CD4-positive, alpha-beta memory T cell (primary cell): ENCODE results near the gene VPS26B. TPM values are rescaled to one million over a fixed set of nuclear protein-coding genes. Genes with fewer than 3 reads are reported as not detected.
"Not testable (repeated sequence)": the region's sequence is repeated elsewhere in the genome, so short reads cannot be mapped to it uniquely, and the experiment has no call there.

Experiments used
- CTCF ChIA-PET: fragments of 350-600 bp; sonication (Branson Sonifier 250); formaldehyde crosslinking; loops from one replicate; lab custom pipeline; 2021; ENCODE audit warnings: inconsistent platforms; ENCODE audit not compliant: partially characterized antibody; lab: Charles Lee
- POLR2A ChIA-PET: fragments of 350-600 bp; sonication (Branson Sonifier 250); formaldehyde crosslinking; loops from one replicate; lab custom pipeline; 2021; ENCODE audit not compliant: partially characterized antibody; lab: Charles Lee
- DNase-seq, 5 donors: peaks; one replicate each; pipeline versions ENCODE4 v3.0.0 to v3.0.0-alpha.2; 2020 to 2022; ENCODE audit warnings: mixed read lengths in 1 of 5
- H3K27ac ChIP-seq: one replicate; pipeline ENCODE4 v1.7.0; 2013; ENCODE audit warnings: low read depth, low read length
- H3K27me3 ChIP-seq: 2 replicates; pipeline ENCODE4 v1.7.0; 2013; ENCODE audit warnings: mild to moderate bottlenecking, low read length, moderate library complexity; ENCODE audit not compliant: insufficient read depth
- H3K36me3 ChIP-seq: 2 replicates; pipeline ENCODE4 v1.7.0; 2013; ENCODE audit warnings: mild to moderate bottlenecking, low read length, moderate library complexity; ENCODE audit not compliant: insufficient read depth
- H3K4me1 ChIP-seq: 2 replicates; pipeline ENCODE4 v1.7.0; 2013; ENCODE audit warnings: mild to moderate bottlenecking, low read length, moderate library complexity; ENCODE audit not compliant: insufficient read depth
- H3K4me3 ChIP-seq, 2 donors: one replicate each; pipeline ENCODE4 v1.7.0; 2013; ENCODE audit warnings: low read length in 2 of 2, mild to moderate bottlenecking in 1 of 2
- H3K9me3 ChIP-seq, 2 donors: one replicate each; pipeline ENCODE4 v1.7.0; 2013; ENCODE audit warnings: low read length in 2 of 2, control low read depth in 1 of 2; ENCODE audit not compliant: control insufficient read depth in 1 of 2
- H3K27ac Mint-ChIP-seq, 7 donors: one replicate each; pipeline ENCODE4 v1.8.0; 2020 to 2021; ENCODE audit warnings: mixed read lengths in 7 of 7, mild to moderate bottlenecking in 6 of 7, inconsistent platforms in 3 of 7, moderate library complexity in 3 of 7
- H3K27me3 Mint-ChIP-seq, 2 donors: one replicate each; pipeline ENCODE4 v1.8.0; 2020 to 2021; ENCODE audit warnings: mixed read lengths in 2 of 2
- H3K36me3 Mint-ChIP-seq, 2 donors: one replicate each; pipeline ENCODE4 v1.8.0; 2020 to 2021; ENCODE audit warnings: mixed read lengths in 2 of 2, inconsistent platforms in 1 of 2, mild to moderate bottlenecking in 1 of 2
- H3K4me1 Mint-ChIP-seq, 4 donors: one replicate each; pipeline ENCODE4 v1.8.0; 2020 to 2021; ENCODE audit warnings: mixed read lengths in 4 of 4, mild to moderate bottlenecking in 1 of 4
- H3K4me3 Mint-ChIP-seq, 8 donors: one replicate each; pipeline ENCODE4 v1.8.0; 2020 to 2021; ENCODE audit warnings: mixed read lengths in 8 of 8, mild to moderate bottlenecking in 7 of 8, moderate library complexity in 6 of 8, inconsistent platforms in 3 of 8
- H3K9me3 Mint-ChIP-seq, 8 donors: one replicate each; pipeline ENCODE4 v1.8.0; 2020 to 2021; ENCODE audit warnings: mixed read lengths in 8 of 8, mild to moderate bottlenecking in 5 of 8, inconsistent platforms in 3 of 8, moderate library complexity in 1 of 8
- intact Hi-C: fragments of 100-400 bp; cut with micrococcal nuclease; formaldehyde crosslinking; loops from one replicate; pipeline ENCODE4 v1.15.1; 2023
- polyA plus RNA-seq, 2 donors: library from polyadenylated mRNA; unstranded; fragments of 300-500 nt; fragmentation: Illumina TruSeq; gene quantifications; one replicate each; pipeline ENCODE4 v1.2.3, GENCODE V29; 2021
- total RNA-seq, 2 experiments: library from RNA; stranded (reverse); gene quantifications; one replicate each; pipeline ENCODE4 v1.2.3, GENCODE V29; 2021

VPS26B gene
- total and polyA plus RNA-seq, 4 experiments from 2014 or later = 49.6 to 76.6 (median 64.4) TPM

DNA sequence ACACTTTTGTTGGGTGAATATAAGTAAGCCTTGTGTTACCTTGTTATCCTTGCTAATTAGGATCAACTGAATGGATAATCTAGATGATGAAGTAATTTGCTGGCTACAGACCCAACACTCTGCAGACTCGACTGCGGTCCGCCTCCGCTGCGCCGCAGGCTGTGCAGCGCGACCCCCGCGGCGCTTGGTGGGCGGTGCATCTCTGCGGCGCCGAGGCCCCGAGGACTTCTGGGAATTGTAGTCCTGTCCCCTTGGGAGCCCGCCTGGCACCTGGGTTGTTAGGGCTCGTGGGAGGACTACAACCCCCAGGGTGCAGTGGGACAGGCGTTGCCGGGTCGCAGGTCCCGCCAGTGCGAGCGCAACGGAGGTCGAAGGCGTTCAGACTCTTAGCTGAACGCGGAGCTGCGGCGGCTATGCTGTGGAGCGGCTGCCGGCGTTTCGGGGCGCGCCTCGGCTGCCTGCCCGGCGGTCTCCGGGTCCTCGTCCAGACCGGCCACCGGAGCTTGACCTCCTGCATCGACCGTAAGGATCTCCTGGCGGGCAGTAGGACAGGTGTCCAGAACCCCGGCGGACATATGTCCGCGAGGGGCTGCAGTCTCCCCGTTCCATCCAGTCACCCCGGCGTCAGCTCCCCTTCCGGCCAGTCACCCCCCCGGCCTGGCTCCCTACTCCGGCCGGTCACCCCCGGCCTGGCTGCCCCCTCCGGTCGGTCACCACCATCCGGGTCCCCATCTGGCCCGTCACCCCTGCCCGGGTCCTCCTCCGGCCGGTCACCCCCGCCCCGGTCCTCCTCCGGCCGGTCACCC lies 28.9 kb downstream of the VPS26B start, which contains the start of the genes ACAD8 and THYN1:
Gene ACAD8, plus strand, starts transcription at position 381 of the 806 bp plus-strand sequence. Its CDS starts 33 bp downstream, at position 414.
Gene THYN1, minus strand, starts transcription at position 165 of the 806 bp plus-strand sequence. CDS start 470 bp downstream, outside the sequence.
- H3K4me3 ChIP-seq = peak within 1 kb of the TSS; percentile 71 to 93
- no peaks in the 10 kb centered on the region for H3K27me3 Mint-ChIP-seq
- H3K36me3 Mint-ChIP-seq = peaks cover 12 to 44% of the 10 kb centered on the region in 2 donors
- peaks cover 21 to 43% (median 34%) of the 10 kb centered on the region in 4 donors for H3K4me1 Mint-ChIP-seq
- H3K4me3 Mint-ChIP-seq = peak within 1 kb of the TSS; percentile 91 to 96 (median 94)
- peak within 1 kb of the TSS; percentile 62 for H3K27ac ChIP-seq
- DNase-seq = peak; percentile 94 to 97 (median 95)
- H3K36me3 ChIP-seq = peaks cover 33% of the 10 kb centered on the region
- H3K4me1 ChIP-seq = peaks cover 30% of the 10 kb centered on the region
- peak within 1 kb of the TSS; percentile 54 to 91 (median 89) for H3K27ac Mint-ChIP-seq
- intact Hi-C loops = loop anchor here (1.0 to 2.0 kb wide), 3 partner anchors 23 to 77 kb away; partner anchors contain the start of genes GLB1L2, GLB1L3 and VPS26B
- ChIA-PET POLR2A (interaction anchor here (0.7 to 8.2 kb wide), 11 partner anchors 9 to 310 kb away, joined by 3 to 92 read pairs (median 4); partner anchors contain the start of genes GLB1L2, GLB1L3, NCAPD3 and VPS26B), CTCF (interaction anchor here (1.0 to 2.7 kb wide), 9 partner anchors 9 to 203 kb away, joined by 3 to 15 read pairs (median 5); partner anchors contain the start of gene GLB1L3)
- no peaks in the 10 kb centered on the region for H3K27me3 ChIP-seq
- H3K9me3 ChIP-seq = no peaks in the 10 kb centered on the region
- H3K9me3 Mint-ChIP-seq = no peaks in the 10 kb centered on the region

DNA sequence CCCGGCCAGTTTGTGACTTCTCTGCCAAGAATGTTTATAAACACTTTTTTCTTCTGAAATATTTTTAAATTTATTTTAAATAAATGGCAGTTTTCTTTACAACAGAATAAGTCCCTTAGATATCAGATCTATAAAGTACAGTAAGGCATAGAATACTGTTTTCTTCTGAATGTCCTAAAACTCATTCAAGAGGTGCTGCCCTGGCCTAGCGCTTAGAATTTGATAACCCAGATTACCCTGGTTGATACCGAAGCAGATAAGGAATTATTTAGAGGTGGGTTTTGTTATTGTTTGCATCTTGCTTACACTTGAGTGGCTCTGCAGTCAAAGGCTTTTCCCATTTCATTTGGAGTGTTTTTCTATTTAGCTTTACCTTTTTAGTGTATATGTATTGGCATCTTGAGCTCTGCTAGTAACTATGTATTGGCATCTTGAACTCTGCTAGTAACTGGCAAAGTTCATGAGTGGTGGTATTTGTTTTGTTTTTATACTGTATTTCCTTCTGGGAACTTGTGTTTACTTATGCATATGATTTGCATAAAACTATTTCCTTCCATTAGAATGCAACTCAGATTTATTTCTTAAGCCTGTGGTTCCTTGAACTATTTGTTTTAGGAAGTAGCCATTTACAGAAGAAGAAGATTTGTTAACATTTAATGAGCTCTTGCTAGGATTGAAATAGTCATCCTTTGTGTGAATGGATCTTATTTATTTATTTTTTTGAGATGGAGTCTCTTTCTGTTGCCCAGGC lies 30.1 kb downstream of the VPS26B start:
- CTCF ChIA-PET = interaction anchor here (0.7 to 2.7 kb wide), 8 partner anchors 14 to 204 kb away, joined by 3 to 15 read pairs (median 4); partner anchors contain the start of genes GLB1L3, NCAPD3 and VPS26B
- Histone ChIP-seq H3K4me3 (no peak overlapping the region), H3K36me3 (peaks cover 29% of the 10 kb centered on the region), H3K27ac (no peak overlapping the region), H3K9me3 (no peaks in the 10 kb centered on the region), H3K27me3 (no peaks in the 10 kb centered on the region), H3K4me1 (peaks cover 30% of the 10 kb centered on the region)
- H3K9me3 Mint-ChIP-seq = no peaks in the 10 kb centered on the region
- peak overlapping the region in 6 of 7 donors; percentile 15 to 90 (median 54) for H3K27ac Mint-ChIP-seq
- H3K4me3 Mint-ChIP-seq = peak overlapping the region; percentile 82 to 95 (median 93)
- H3K4me1 Mint-ChIP-seq = peaks cover 21 to 44% (median 35%) of the 10 kb centered on the region in 4 donors
- POLR2A ChIA-PET = interaction anchor here (0.7 to 8.2 kb wide), 5 partner anchors 8 to 30 kb away, joined by 3 to 92 read pairs (median 9); partner anchors contain the start of genes GLB1L3, NCAPD3 and VPS26B
- no peak for DNase-seq
- intact Hi-C loops = no loop called here
- no peaks in the 10 kb centered on the region for H3K27me3 Mint-ChIP-seq
- H3K36me3 Mint-ChIP-seq = peaks cover 11 to 41% of the 10 kb centered on the region in 2 donors

DNA sequence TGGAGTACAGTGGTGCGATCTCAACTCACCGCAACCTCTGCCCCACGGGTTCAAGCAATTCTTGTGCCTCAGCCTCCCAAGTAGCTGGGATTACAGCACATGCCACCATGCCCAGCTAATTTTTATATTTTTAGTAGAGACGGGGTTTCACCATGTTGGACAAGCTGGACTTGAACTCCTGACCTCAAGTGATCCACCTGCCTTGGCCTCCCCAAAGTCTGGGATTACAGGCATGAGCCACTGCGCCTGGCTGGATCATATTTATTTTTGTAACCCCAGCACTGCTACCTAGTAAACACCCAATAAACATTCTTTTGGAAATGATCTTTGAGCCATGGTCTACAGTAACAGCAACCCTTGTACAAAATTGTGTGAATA lies 30.7 kb downstream of the VPS26B start:
- H3K9me3 Mint-ChIP-seq, DNase-seq, H3K4me3 ChIP-seq, intact Hi-C loops, H3K9me3 ChIP-seq, H3K27ac ChIP-seq, H3K27me3 ChIP-seq, H3K27me3 Mint-ChIP-seq: not testable (repeated sequence)
- H3K36me3 ChIP-seq = peaks cover 29% of the 10 kb centered on the region
- H3K27ac Mint-ChIP-seq = peak overlapping the region in 1 of 7 donors; percentile 22
- ChIA-PET CTCF (interaction anchor here (0.7 to 2.7 kb wide), 5 partner anchors 15 to 47 kb away, joined by 3 to 15 read pairs (median 4); partner anchors contain the start of genes GLB1L3, NCAPD3 and VPS26B), POLR2A (interaction anchor here (0.7 to 8.2 kb wide), 3 partner anchors 16 to 30 kb away, joined by 3 to 92 read pairs (median 17); partner anchors contain the start of genes GLB1L3, NCAPD3 and VPS26B)
- peaks cover 30% of the 10 kb centered on the region for H3K4me1 ChIP-seq
- H3K4me1 Mint-ChIP-seq = peaks cover 21 to 44% (median 36%) of the 10 kb centered on the region in 4 donors
- peak overlapping the region in 4 of 8 donors; percentile 41 to 82 (median 76) for H3K4me3 Mint-ChIP-seq
- peaks cover 16 to 40% of the 10 kb centered on the region in 2 donors for H3K36me3 Mint-ChIP-seq

DNA sequence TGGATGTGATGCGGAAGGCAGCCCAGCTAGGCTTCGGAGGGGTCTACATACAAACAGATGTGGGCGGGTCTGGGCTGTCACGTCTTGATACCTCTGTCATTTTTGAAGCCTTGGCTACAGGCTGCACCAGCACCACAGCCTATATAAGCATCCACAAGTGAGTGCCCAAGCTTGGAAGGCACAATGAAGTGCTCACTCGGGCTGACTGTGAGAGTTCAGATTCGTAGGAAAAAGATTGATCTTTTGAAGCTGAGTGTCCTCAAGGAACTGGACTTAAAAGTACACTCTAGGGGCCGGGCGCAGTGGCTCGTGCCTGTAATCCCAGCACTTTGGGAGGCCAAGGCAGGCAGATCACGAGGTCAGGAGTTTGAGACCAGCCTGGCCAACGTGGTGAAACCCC lies 32.6 kb downstream of the VPS26B start:
- Histone ChIP-seq H3K4me1 (peaks cover 18% of the 10 kb centered on the region), H3K4me3 (no peak overlapping the region), H3K27me3 (no peaks in the 10 kb centered on the region), H3K36me3 (peaks cover 30% of the 10 kb centered on the region), H3K27ac (no peak overlapping the region), H3K9me3 (no peaks in the 10 kb centered on the region)
- Mint-ChIP-seq H3K36me3 (peaks cover 24 to 49% of the 10 kb centered on the region in 2 donors), H3K27me3 (no peaks in the 10 kb centered on the region), H3K9me3 (peaks cover 0 to 2% (median 0%) of the 10 kb centered on the region in 8 donors), H3K4me3 (no peak overlapping the region), H3K4me1 (peaks cover 17 to 40% (median 30%) of the 10 kb centered on the region in 4 donors), H3K27ac (peak overlapping the region in 1 of 7 donors; percentile 17)
- CTCF ChIA-PET = no interaction called here
- POLR2A ChIA-PET = no interaction called here
- intact Hi-C loops = no loop called here
- DNase-seq = no peak

DNA sequence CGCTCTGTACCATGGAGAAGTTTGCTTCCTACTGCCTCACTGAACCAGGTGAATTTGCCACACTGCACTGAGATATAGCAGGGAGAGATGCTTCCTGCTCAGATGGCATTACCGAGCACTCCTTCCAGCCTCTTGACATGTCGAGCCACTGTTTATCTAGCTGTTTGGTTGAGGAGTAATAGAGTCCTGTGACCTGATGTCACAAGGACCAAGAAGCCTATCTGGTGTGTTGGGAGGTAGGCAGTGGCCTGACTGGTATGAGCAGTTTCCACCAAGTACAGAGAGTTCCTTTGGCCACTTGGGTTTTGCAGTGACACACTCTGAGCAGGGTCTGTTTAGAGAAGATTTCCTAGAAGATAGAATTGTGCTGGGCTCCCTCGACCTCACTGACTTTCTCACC lies 34.1 kb downstream of the VPS26B start:
- Mint-ChIP-seq H3K9me3 (peaks cover 0 to 2% (median 0%) of the 10 kb centered on the region in 8 donors), H3K4me1 (peaks cover 12 to 25% (median 21%) of the 10 kb centered on the region in 4 donors), H3K27ac (peak overlapping the region in 1 of 7 donors; percentile 49), H3K36me3 (peaks cover 29 to 48% of the 10 kb centered on the region in 2 donors), H3K27me3 (no peaks in the 10 kb centered on the region), H3K4me3 (no peak overlapping the region)
- no peak overlapping the region for H3K27ac ChIP-seq
- no peaks in the 10 kb centered on the region for H3K9me3 ChIP-seq
- no peak for DNase-seq
- intact Hi-C loops = no loop called here
- H3K4me1 ChIP-seq = peaks cover 12% of the 10 kb centered on the region
- CTCF ChIA-PET = interaction anchor here (9.3 kb wide), 1 partner anchor 16 kb away, joined by 119 read pairs; the partner anchor contains the start of gene GLB1L3
- H3K4me3 ChIP-seq = no peak overlapping the region
- POLR2A ChIA-PET = no interaction called here
- H3K27me3 ChIP-seq = no peaks in the 10 kb centered on the region
- peaks cover 30% of the 10 kb centered on the region for H3K36me3 ChIP-seq

DNA sequence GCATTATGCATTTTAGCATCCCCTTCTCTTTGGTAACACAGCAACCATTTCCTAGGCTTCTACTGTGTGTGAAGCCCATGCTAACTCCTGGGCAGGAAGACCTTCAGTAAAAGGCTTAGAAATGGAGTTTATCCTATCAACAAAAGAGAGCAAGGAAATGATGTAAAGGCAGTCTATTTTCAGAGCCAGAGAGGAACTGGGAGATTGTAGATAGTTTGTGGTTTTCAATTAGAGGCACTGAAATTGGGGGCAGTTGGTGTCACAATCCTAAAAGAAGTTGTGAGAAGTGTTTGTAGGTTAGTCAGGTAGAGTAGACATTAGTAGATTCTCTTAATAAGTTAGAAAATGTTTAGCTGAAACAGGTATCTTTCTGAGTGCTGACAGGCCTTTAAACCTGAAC lies 36.0 kb downstream of the VPS26B start:
- Histone ChIP-seq H3K4me1 (no peaks in the 10 kb centered on the region), H3K27ac (no peak overlapping the region), H3K4me3 (no peak overlapping the region), H3K9me3 (no peaks in the 10 kb centered on the region), H3K27me3 (no peaks in the 10 kb centered on the region), H3K36me3 (peaks cover 30% of the 10 kb centered on the region)
- ChIA-PET POLR2A (interaction anchor here (3.4 kb wide), 1 partner anchor 14 kb away, joined by 28 read pairs; the partner anchor contains the start of gene GLB1L3), CTCF (interaction anchor here (1.3 to 9.3 kb wide), 3 partner anchors 14 to 53 kb away, joined by 3 to 119 read pairs (median 6); partner anchors contain the start of gene GLB1L3)
- intact Hi-C loops = no loop called here
- Mint-ChIP-seq H3K36me3 (peaks cover 36 to 49% of the 10 kb centered on the region in 2 donors), H3K27ac (peak overlapping the region in 2 of 7 donors; percentile 30 to 76), H3K4me1 (peaks cover 4 to 11% (median 8%) of the 10 kb centered on the region in 4 donors), H3K27me3 (no peaks in the 10 kb centered on the region), H3K4me3 (no peak overlapping the region), H3K9me3 (peaks cover 0 to 2% (median 0%) of the 10 kb centered on the region in 8 donors)
- no peak for DNase-seq
